Endothelial cell of umbilical vein (primary cell): ENCODE data around the gene SPRN.
"Not testable (repeated sequence)": the region's sequence is repeated elsewhere in the genome, so short reads cannot be mapped to it uniquely, and the experiment has no call there.

ENCODE experiments used
- CTCF ChIP-seq, 2 donors: IDR thresholded peaks; 1 replicate in 1 of 2; 2 replicates in 1 of 2; pipeline ENCODE4 v1.5.1; 2011; ENCODE audit warnings: low read length in 2 of 2, mild to moderate bottlenecking in 2 of 2, moderate library complexity in 2 of 2, control low read depth in 1 of 2, inconsistent platforms in 1 of 2, low read depth in 1 of 2; ENCODE audit not compliant: insufficient read depth in 1 of 2; ENCODE audit errors: extremely low read depth in 1 of 2
- EZH2 ChIP-seq: IDR thresholded peaks from 2 replicates; pipeline ENCODE4 v1.6.1; 2012; ENCODE audit warnings: borderline replicate concordance, low read depth, mild to moderate bottlenecking, moderate library complexity, low read length, inconsistent platforms; ENCODE audit not compliant: severe bottlenecking
- FOS ChIP-seq: IDR thresholded peaks from 2 replicates; pipeline ENCODE4 v1.6.1; 2011; ENCODE audit warnings: mild to moderate bottlenecking, low read length, moderate library complexity, borderline replicate concordance; ENCODE audit not compliant: insufficient read depth
- MAX ChIP-seq: IDR thresholded peaks from 2 replicates; pipeline ENCODE4 v1.6.1; 2011; ENCODE audit not compliant: insufficient read depth, insufficient read length
- MYC ChIP-seq: IDR thresholded peaks from one replicate; pipeline ENCODE4 v1.6.1; 2011; ENCODE audit warnings: mild to moderate bottlenecking, low read depth, low read length
- POLR2A ChIP-seq: IDR thresholded peaks from 2 replicates; pipeline ENCODE4 v1.6.1; 2012; ENCODE audit warnings: low read depth, mild to moderate bottlenecking, control low read depth, low read length
- POLR2AphosphoS5 ChIP-seq: IDR thresholded peaks from 2 replicates; pipeline ENCODE4 v1.6.1; 2012; ENCODE audit warnings: low read depth, mild to moderate bottlenecking, control low read depth, low read length, moderate library complexity; ENCODE audit not compliant: insufficient read depth

DNA sequence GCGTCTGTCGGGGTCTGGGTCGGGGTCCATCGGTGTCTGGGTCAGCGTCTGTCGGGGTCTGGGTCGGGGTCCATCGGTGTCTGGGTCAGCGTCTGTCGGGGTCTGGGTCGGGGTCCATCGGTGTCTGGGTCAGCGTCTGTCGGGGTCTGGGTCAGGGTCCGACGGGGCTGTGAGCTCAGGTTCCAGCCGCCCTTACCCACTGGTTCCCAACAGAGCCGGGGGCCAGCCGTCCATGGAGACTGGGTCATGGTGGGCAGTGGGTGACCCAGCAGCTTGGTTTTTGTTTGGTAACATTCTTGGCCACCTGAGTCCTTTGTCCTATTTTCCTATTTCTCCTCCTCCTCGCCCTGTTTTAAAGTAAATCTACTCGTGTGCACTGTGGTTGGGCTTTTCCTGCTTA is 16.9 kb upstream of the SPRN start:
- not testable (repeated sequence) for TF ChIP-seq POLR2A; CTCF (IDR thresholded peaks at IDR 0.05; ENCODE audit: extremely low read depth in 1 of 2, insufficient read depth in 1 of 2, low read depth in 1 of 2, low read length in 2 of 2); EZH2; POLR2AphosphoS5; MYC; MAX; FOS
